HG03097 (cell line): ENCODE results near the gene NRM.
A peak's percentile ranks its signal among the peaks of the same experiment; 100 is the strongest.
"Not testable (repeated sequence)": the region's sequence is repeated elsewhere in the genome, so short reads cannot be mapped to it uniquely, and the experiment has no call there.

Experiments
- ATAC-seq: cut with Tn5 transposase; IDR thresholded peaks from one replicate; pipeline ENCODE4 v1.9.1; 2021; ENCODE audit not compliant: unreplicated experiment, low FRiP score

NRM gene

GRCh38 chr6:30690403-30691207 lies at the start of gene NRM:
TSS of gene NRM (minus strand) at chr6:30690984. CDS start at chr6:30690974, 10 bp downstream.
- ATAC-seq = no peak

- ATAC-seq = no peak
Observed at GRCh38 chr6:30740540-30740870, 49.7 kb upstream of the NRM start.

- no peak for ATAC-seq
Observed at GRCh38 chr6:30738532-30738931, 47.7 kb upstream of the NRM start.

GRCh38 chr6:30735668-30736314 lies 45.0 kb upstream of the NRM start:
- peak; percentile 34 for ATAC-seq

- ATAC-seq = no peak
Observed at GRCh38 chr6:30732237-30732943, 41.6 kb upstream of the NRM start.

GRCh38 chr6:30730601-30731435 lies 40.0 kb upstream of the NRM start:
- no peak for ATAC-seq

GRCh38 chr6:30727920-30728553 lies 37.3 kb upstream of the NRM start:
- no peak for ATAC-seq

GRCh38 chr6:30726506-30727413 lies 36.0 kb upstream of the NRM start:
- no peak for ATAC-seq

- ATAC-seq = no peak
Observed at GRCh38 chr6:30725713-30726505, 35.1 kb upstream of the NRM start.

- ATAC-seq = no peak
Observed at GRCh38 chr6:30724906-30725667, 34.3 kb upstream of the NRM start.

GRCh38 chr6:30723843-30724741 lies 33.3 kb upstream of the NRM start:
- not testable (repeated sequence) for ATAC-seq

GRCh38 chr6:30723159-30723842 lies 32.5 kb upstream of the NRM start:
- ATAC-seq = not testable (repeated sequence)

GRCh38 chr6:30722280-30723112 lies 31.7 kb upstream of the NRM start:
- ATAC-seq = no peak

GRCh38 chr6:30722025-30722279 lies 31.2 kb upstream of the NRM start:
- ATAC-seq = not testable (repeated sequence)

- peak; percentile 20 for ATAC-seq
Observed at GRCh38 chr6:30721198-30722024, 30.6 kb upstream of the NRM start.
